Left ventricle myocardium inferior (tissue), 1 donor: ENCODE data around the gene TRMT6. TPM values are rescaled to one million over a fixed set of nuclear protein-coding genes. Genes with fewer than 3 reads are reported as not detected.

Experiments
- DNase-seq: peaks from one replicate; pipeline ENCODE4 v3.0.0-alpha.2; 2020
- H3K27ac ChIP-seq: fragments of 200-600 bp; replicated peaks from 2 replicates; pipeline ENCODE4 v1.8.0; 2021
- H3K27me3 ChIP-seq: fragments of 200-600 bp; 2 replicates; pipeline ENCODE4 v1.8.0; 2021; ENCODE audit warnings: low read depth
- H3K36me3 ChIP-seq: fragments of 200-600 bp; 2 replicates; pipeline ENCODE4 v1.8.0; 2021
- H3K4me1 ChIP-seq: fragments of 200-600 bp; 2 replicates; pipeline ENCODE4 v1.8.0; 2021
- H3K4me3 ChIP-seq: fragments of 200-600 bp; 2 replicates; pipeline ENCODE4 v1.8.0; 2021; ENCODE audit warnings: mild to moderate bottlenecking, moderate library complexity
- H3K9me3 ChIP-seq: fragments of 200-600 bp; replicated peaks from 2 replicates; pipeline ENCODE4 v1.8.0; 2021
- CTCF ChIP-seq: fragments of 200-600 bp; IDR thresholded peaks from 2 replicates; pipeline ENCODE4 v1.8.0; 2021; ENCODE audit warnings: antibody characterized with exemption, mild to moderate bottlenecking, borderline replicate concordance
- intact Hi-C: fragments of 100-400 bp; cut with micrococcal nuclease; formaldehyde crosslinking; loops from one replicate; pipeline ENCODE4 v1.11.0; 2022
- total RNA-seq: library from RNA; stranded (reverse); fragmentation: NEBNext Ultra II Directional; extraction: Animal tissue kit (Norgen Biotek cat#: 25700); gene quantifications from one replicate; pipeline ENCODE4 v1.2.1, GENCODE V29; 2021
- donor health status: DM: no; HTN: yes; CAD: no; lungs with severe emphysema.

TRMT6 gene
- total RNA-seq, 1 donor from 2014 or later: 7.2 TPM

- Histone ChIP-seq H3K27ac (no peak overlapping the region), H3K36me3 (no peaks in the 10 kb centered on the region), H3K4me1 (no peaks in the 10 kb centered on the region), H3K27me3 (peaks cover 7% of the 10 kb centered on the region), H3K4me3 (no peak overlapping the region), H3K9me3 (no peaks in the 10 kb centered on the region)
- no peak for TF ChIP-seq CTCF
- no peak for DNase-seq
- intact Hi-C loops: loop anchor here (10.0 kb wide), 1 partner anchor 123 kb away; no protein-coding TSS in a partner anchor
Measured at GRCh38 chr20:5927749-5928462, 22.4 kb downstream of the TRMT6 start.

- no peak overlapping the region for H3K27ac ChIP-seq
- DNase-seq: no peak
- no peaks in the 10 kb centered on the region for H3K36me3 ChIP-seq
- H3K4me3 ChIP-seq: no peak overlapping the region
- H3K4me1 ChIP-seq: no peaks in the 10 kb centered on the region
- intact Hi-C loops: loop anchor here (10.0 kb wide), 1 partner anchor 121 kb away; no protein-coding TSS in a partner anchor
- peaks cover 15% of the 10 kb centered on the region for H3K27me3 ChIP-seq
- no peaks in the 10 kb centered on the region for H3K9me3 ChIP-seq
- TF ChIP-seq CTCF: no peak
Measured at GRCh38 chr20:5925551-5925950, 24.8 kb downstream of the TRMT6 start.

- H3K27me3 ChIP-seq: peaks cover 15% of the 10 kb centered on the region
- H3K27ac ChIP-seq: no peak overlapping the region
- intact Hi-C loops: loop anchor here (10.0 kb wide), 1 partner anchor 119 kb away; no protein-coding TSS in a partner anchor
- no peaks in the 10 kb centered on the region for H3K36me3 ChIP-seq
- H3K9me3 ChIP-seq: no peaks in the 10 kb centered on the region
- no peak for DNase-seq
- no peaks in the 10 kb centered on the region for H3K4me1 ChIP-seq
- TF ChIP-seq CTCF: no peak
- H3K4me3 ChIP-seq: no peak overlapping the region
Measured at GRCh38 chr20:5923493-5923892, 26.8 kb downstream of the TRMT6 start.

- intact Hi-C loops: loop anchor here (10.0 kb wide), 1 partner anchor 116 kb away; no protein-coding TSS in a partner anchor
- Histone ChIP-seq H3K36me3 (no peaks in the 10 kb centered on the region), H3K27ac (no peak overlapping the region), H3K27me3 (peaks cover 12% of the 10 kb centered on the region), H3K4me1 (no peaks in the 10 kb centered on the region), H3K4me3 (no peak overlapping the region), H3K9me3 (no peaks in the 10 kb centered on the region)
- TF ChIP-seq CTCF: no peak
- no peak for DNase-seq
Measured at GRCh38 chr20:5920581-5920980, 29.8 kb downstream of the TRMT6 start.

GRCh38 chr20:5919626-5920544, 30.4 kb downstream of the TRMT6 start:
- Histone ChIP-seq H3K4me1 (no peaks in the 10 kb centered on the region), H3K36me3 (no peaks in the 10 kb centered on the region), H3K9me3 (no peaks in the 10 kb centered on the region), H3K27me3 (peaks cover 12% of the 10 kb centered on the region), H3K27ac (no peak overlapping the region), H3K4me3 (no peak overlapping the region)
- no peak for TF ChIP-seq CTCF
- DNase-seq: no peak
- intact Hi-C loops: loop anchor here (10.0 kb wide), 1 partner anchor 115 kb away; no protein-coding TSS in a partner anchor
